HG03039 (cell line): Measurements from ENCODE around the gene MUC16.

Source experiments
- ATAC-seq: cut with Tn5 transposase; IDR thresholded peaks from one replicate; pipeline ENCODE4 v1.9.1; 2021; ENCODE audit warnings: mild to moderate bottlenecking, moderate library complexity; ENCODE audit not compliant: unreplicated experiment

Gene MUC16

GRCh38 chr19:9010693-9011092 lies 484 bp upstream of the MUC16 start:
- no peak for ATAC-seq

GRCh38 chr19:9009431-9009830 lies 778 bp downstream of the MUC16 start:
- no peak for ATAC-seq

GRCh38 chr19:9008667-9009066 lies 1.5 kb downstream of the MUC16 start:
- no peak for ATAC-seq

GRCh38 chr19:9000933-9001332 lies 9.3 kb downstream of the MUC16 start:
- ATAC-seq, result no peak

GRCh38 chr19:8988204-8988603 lies 22.0 kb downstream of the MUC16 start:
- ATAC-seq, result no peak

- ATAC-seq, result no peak
Observed at GRCh38 chr19:8986296-8986695, 23.9 kb downstream of the MUC16 start.

- ATAC-seq, result no peak
Observed at GRCh38 chr19:8973501-8974091, 36.6 kb downstream of the MUC16 start.

- no peak for ATAC-seq
Observed at GRCh38 chr19:8965887-8966286, 44.3 kb downstream of the MUC16 start.
